ENCODE data around the gene PKP2. TPM values are rescaled to one million over a fixed set of nuclear protein-coding genes. Genes with fewer than 3 reads are reported as not detected.

Gene PKP2
- total and polyA plus RNA-seq, 2 of the 8 experiments (the other 6 are each of a cell fraction or from before 2014, with no cell fraction given) = 9.6 to 44.8 TPM

GRCh38 chr12:32773691-32774090 lies 122.9 kb downstream of the PKP2 start:
- no peaks in the 10 kb centered on the region for H3K79me1 ChIP-seq (ENCODE audit: low read depth, low read length)
- no peaks in the 10 kb centered on the region for H4K20me1 ChIP-seq (replicated peaks in 1 of 2; ENCODE audit: control insufficient read depth in 1 of 2, insufficient read depth in 2 of 2, low read length in 2 of 2)
- H2BK15ac ChIP-seq (ENCODE audit: low read length) = no peak overlapping the region
- no peak overlapping the region for H2BK20ac ChIP-seq (ENCODE audit: low read length)
- no peak overlapping the region for H3K9ac ChIP-seq (replicated peaks in 1 of 4; ENCODE audit: extremely low read depth in 1 of 4, low read depth in 3 of 4, low read length in 3 of 4)
- H3K23ac ChIP-seq (ENCODE audit: insufficient read length) = no peak overlapping the region
- H4K5ac ChIP-seq (ENCODE audit: insufficient read length, low read depth, low read length) = no peak overlapping the region
- no peaks in the 10 kb centered on the region for H3K36me3 ChIP-seq (ENCODE audit: control insufficient read depth in 2 of 4, insufficient read depth in 4 of 4, low read length in 3 of 4)
- no peak overlapping the region for H3K14ac ChIP-seq (ENCODE audit: insufficient read length)
- H2AFZ ChIP-seq (ENCODE audit: low read length) = no peak overlapping the region
- H3K27ac ChIP-seq (ENCODE audit: low read depth, low read length) = no peak overlapping the region
- H2AK5ac ChIP-seq (ENCODE audit: low read depth, low read length) = no peak overlapping the region
- H2BK12ac ChIP-seq (ENCODE audit: low read depth, low read length) = no peak overlapping the region
- 86% methylated on average over 6 of the region's 6 CpGs; no CpG with 5 or more reads in 1 of the 2 experiments for WGBS, 2 experiments (ENCODE audit: extremely low coverage in 1 of 2, insufficient coverage in 1 of 2, insufficient read length in 1 of 2, insufficient replicate concordance in 2 of 2, low coverage in 1 of 2, low lambda C conversion rate in 2 of 2, missing lambda C conversion rate in 1 of 2)
- H3K56ac ChIP-seq (replicated peaks; ENCODE audit: insufficient read length, low read depth, low read length) = no peak overlapping the region
- no peaks in the 10 kb centered on the region for H3K9me3 ChIP-seq (ENCODE audit: insufficient read depth in 2 of 2, low read depth in 1 of 2, low read length in 1 of 2)
- no peak overlapping the region for H2BK5ac ChIP-seq (ENCODE audit: low read depth, low read length)
- no peak overlapping the region for H4K91ac ChIP-seq (replicated peaks; ENCODE audit: insufficient read length, low read length)
- H3K27me3 ChIP-seq (replicated peaks in 1 of 4; ENCODE audit: control insufficient read depth in 3 of 4, extremely low read depth in 1 of 4, insufficient read depth in 3 of 4, low read length in 3 of 4) = no peaks in the 10 kb centered on the region
- ChIA-PET POLR2A (ENCODE audit: partially characterized antibody) (interaction anchor here (0.6 to 0.9 kb wide), 3 partner anchors 14 to 856 kb away, joined by 3 to 7 read pairs (median 3); partner anchors contain the start of gene YARS2), CTCF (ENCODE audit: partially characterized antibody) (interaction anchor here (2.3 kb wide), 1 partner anchor 18 kb away, joined by 13 read pairs; the partner anchor contains the start of gene YARS2)
- H3K79me2 ChIP-seq (ENCODE audit: control insufficient read depth in 1 of 2, insufficient read depth in 2 of 2, low read length in 2 of 2) = no peaks in the 10 kb centered on the region
- no peak overlapping the region for H2BK120ac ChIP-seq (replicated peaks; ENCODE audit: low read depth, low read length)
- H3K4me2 ChIP-seq (ENCODE audit: insufficient read depth in 1 of 2, low read depth in 2 of 2, low read length in 2 of 2) = no peak overlapping the region
- no peaks in the 10 kb centered on the region for H3K23me2 ChIP-seq (ENCODE audit: low read depth, low read length)
- no peak overlapping the region for H3K4ac ChIP-seq (replicated peaks; ENCODE audit: insufficient read length, low read depth, low read length)
- H3K4me3 ChIP-seq (ENCODE audit: extremely low read depth in 1 of 4, insufficient read depth in 2 of 4, low read depth in 3 of 4, low read length in 4 of 4) = no peak overlapping the region
- H4K8ac ChIP-seq (ENCODE audit: extremely low read depth, insufficient read depth, low read length) = no peak overlapping the region
- H3K4me1 ChIP-seq (replicated peaks in 1 of 4; ENCODE audit: control insufficient read depth in 3 of 4, insufficient read depth in 4 of 4, low read length in 3 of 4) = no peaks in the 10 kb centered on the region
- FAIRE-seq = no peak
- DNase-seq (ENCODE audit: low read depth in 1 of 2, low spot score in 2 of 2) = no peak
- no peak overlapping the region for H3K18ac ChIP-seq (ENCODE audit: extremely low read depth, low read length)
- TF ChIP-seq CREB1 (IDR thresholded peaks at IDR 0.05) = no peak
- no peak for TF ChIP-seq NRF1 (IDR thresholded peaks at IDR 0.05; ENCODE audit: low read depth, low read length)
- no peak for TF ChIP-seq BACH1 (IDR thresholded peaks at IDR 0.05; ENCODE audit: low read length)
- TF ChIP-seq ASH2L (IDR thresholded peaks at IDR 0.05; ENCODE audit: low read length) = no peak
- no peak for TF ChIP-seq POLR2A (IDR thresholded peaks at IDR 0.05; ENCODE audit: control extremely low read depth in 1 of 2, low read depth in 2 of 2, low read length in 2 of 2)
- TF ChIP-seq ZNF274 (IDR thresholded peaks at IDR 0.05; ENCODE audit: borderline replicate concordance, extremely low read depth, low read length) = no peak
- TF ChIP-seq SIRT6 (IDR thresholded peaks at IDR 0.05; ENCODE audit: low read length) = no peak
- no peak for TF ChIP-seq POLR2AphosphoS5 (IDR thresholded peaks at IDR 0.05; ENCODE audit: low read depth, low read length)
- TF ChIP-seq EP300 (IDR thresholded peaks at IDR 0.05; ENCODE audit: borderline replicate concordance in 1 of 2, low read depth in 2 of 2, low read length in 2 of 2) = no peak
- TF ChIP-seq CEBPB (IDR thresholded peaks at IDR 0.05; ENCODE audit: low read depth, low read length) = no peak
- no peak for TF ChIP-seq SP4 (IDR thresholded peaks at IDR 0.05; ENCODE audit: low read length)
- no peak for TF ChIP-seq NANOG (IDR thresholded peaks at IDR 0.05; ENCODE audit: insufficient read depth, low read depth, low read length, poor library complexity, severe bottlenecking)
- no peak for TF ChIP-seq SRF (IDR thresholded peaks at IDR 0.05; ENCODE audit: low read depth, low read length)
- no peak for TF ChIP-seq CHD1 (IDR thresholded peaks at IDR 0.05; ENCODE audit: low read depth, low read length)
- no peak for TF ChIP-seq KDM4A (IDR thresholded peaks at IDR 0.05; ENCODE audit: low read depth, low read length, severe bottlenecking)
